NCI-H2227 treated with DMSO at 0.1 percent for 48 hours (cell line): ENCODE data around the gene TTC39C.

Experiments
- DNase-seq: peaks from one replicate; lab custom pipeline; 2025; lab: John Stamatoyannopoulos, UW

TTC39C gene

GRCh38 chr18:24089076-24089475, 74.5 kb downstream of the TTC39C start:
- peak; percentile 47 for DNase-seq

DNA sequence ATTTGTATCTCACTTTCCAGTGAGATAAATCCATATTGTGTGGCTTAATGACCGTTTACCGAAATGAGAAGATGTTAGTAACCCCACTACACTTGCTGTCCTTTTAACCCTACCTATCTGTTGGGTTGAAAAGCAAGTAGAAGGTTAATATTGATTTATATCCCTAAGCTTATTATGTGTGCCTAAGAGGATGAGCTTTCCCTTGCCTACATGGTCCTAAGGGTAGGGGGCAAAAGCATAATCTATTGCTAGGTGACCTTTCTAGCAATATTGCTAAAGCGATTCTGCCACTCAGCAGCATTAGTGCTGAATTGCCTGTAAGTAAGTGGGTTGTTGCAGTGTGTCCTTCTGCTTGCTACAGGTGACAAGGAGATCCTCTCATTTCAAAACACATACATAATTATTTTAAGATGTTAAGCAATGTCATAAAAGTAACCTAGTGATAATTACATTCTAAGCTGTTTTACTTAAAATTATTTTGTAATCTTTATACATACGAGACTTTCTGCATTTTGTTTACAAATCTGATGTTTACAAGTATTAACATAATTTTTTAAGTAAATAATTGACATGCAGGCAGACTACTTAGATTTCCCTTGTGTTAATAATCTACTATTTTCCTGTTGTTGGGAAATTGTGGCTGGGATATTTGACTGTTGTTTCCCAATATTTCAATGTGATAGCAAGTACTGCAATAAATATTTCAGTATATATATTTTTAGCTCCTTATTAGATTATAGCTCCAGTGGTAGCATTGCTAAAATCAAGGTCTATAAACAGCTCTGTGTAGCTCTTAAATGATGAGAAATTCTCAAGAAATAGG, 75.2 kb downstream of the TTC39C start:
- DNase-seq = peak; percentile 54

- DNase-seq = no peak
These were observed 76.3 kb downstream of the TTC39C start for GRCh38 chr18:24090876-24091275.

DNA sequence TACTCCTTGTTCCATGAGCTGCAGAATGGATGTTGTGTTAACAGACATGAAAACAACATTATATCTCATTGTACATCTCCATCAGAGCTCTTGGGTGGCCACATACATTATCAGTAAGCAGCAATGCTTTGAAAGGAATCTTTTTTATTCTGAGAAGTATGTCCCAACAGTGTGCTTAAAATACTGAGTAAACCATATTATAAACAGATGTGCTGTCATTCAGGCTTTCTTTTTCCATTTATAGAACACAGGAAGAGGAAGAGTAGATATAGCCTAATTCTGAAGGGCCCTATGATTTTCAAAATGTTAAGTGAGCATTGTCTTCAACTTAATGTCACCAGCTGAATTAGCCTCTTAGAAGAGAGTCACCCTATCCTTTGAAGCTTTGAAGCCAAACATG, 80.0 kb downstream of the TTC39C start:
- no peak for DNase-seq

GRCh38 chr18:24095976-24096375, 81.4 kb downstream of the TTC39C start:
- DNase-seq = no peak

DNA sequence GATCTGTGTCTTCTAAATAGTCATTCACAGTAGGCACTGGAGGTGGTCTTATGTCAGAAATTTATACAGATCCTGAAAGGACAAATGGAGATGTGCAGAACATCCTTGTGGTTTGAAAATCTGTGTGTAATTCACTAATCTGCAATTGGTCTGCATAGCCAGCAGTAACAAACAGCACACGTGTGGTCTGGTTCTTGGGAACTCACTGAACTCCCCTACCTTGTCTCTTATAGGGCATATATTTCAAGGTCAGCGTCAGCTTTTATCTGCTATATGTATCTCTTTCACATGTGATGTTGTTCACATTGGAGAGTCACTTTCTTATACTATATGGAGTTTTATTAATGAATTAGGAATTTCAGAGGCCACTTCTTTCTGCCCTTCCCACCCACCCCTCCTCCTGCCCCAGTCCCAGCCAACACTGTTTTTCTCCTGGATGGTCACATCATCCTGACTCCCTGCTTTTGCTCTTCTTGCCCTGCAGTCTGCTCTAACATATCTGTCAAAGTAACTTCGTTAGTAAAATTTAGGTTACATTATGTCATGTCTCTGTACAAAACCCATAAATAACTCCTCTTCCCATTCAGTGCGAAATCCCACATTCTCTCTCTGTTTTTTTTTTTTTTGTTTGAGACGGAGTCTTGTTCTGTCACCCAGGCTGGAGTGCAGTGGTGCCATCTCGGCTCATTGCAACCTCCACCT, 88.9 kb downstream of the TTC39C start:
- DNase-seq = peak; percentile 6

DNA sequence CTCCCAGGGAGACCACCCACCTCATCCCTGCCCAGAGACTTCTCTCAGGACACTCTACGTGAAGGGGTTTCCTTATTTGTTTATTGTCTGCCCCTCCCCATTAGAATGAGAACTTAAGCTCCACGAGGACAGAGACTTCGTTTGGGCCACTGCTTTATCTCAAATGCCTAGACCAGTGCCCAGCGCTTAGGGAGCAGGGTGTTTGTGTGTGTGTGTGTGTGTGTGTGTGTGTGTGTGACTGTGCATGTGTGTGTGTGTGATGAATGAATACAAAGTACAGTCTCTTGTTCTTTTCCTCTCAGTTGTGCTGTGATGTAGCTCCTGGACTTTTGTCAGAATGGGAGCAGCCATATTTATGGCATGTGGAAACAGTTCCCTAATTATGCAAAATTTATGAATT, 89.9 kb downstream of the TTC39C start:
- DNase-seq = no peak

DNA sequence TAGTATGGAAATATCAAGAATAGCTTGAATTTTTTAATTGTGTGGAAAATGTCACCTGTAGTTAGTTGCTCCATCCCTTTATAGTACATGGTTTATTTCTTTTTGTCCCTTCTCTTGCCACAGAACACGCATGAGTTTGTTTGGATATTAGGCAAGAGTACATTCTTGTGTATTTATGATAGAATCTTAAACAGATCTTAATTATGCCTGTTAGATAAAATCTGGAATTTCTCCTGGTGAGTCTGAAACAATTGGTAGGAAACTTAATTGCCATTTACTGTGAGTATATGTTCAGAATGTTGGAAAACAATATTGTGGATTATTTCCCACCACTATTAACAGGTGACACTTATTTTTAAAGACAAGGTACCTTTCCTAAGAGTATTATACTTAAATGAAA, 94.1 kb downstream of the TTC39C start:
- DNase-seq = no peak

GRCh38 chr18:24111936-24112335, 97.4 kb downstream of the TTC39C start:
- DNase-seq = no peak

DNA sequence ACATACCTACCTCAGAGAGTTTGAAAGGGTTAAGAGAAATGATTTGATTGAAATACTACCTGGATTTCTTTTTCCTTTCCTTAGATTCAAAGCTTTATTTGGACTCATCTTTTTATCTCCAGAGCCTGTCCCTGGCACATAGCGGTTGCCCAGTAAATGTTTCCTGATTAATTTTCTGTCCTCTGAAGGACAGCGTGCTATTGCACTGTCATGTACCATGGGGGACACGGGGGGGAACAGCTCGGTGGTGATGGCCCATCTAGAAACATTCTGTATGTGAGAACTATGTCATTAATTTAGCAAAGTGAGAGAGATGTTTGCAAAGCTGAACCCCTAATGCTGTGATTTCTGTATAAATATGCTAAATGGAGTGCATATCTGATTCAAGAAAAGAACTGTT, 97.9 kb downstream of the TTC39C start:
- no peak for DNase-seq

GRCh38 chr18:24112874-24113615, 98.5 kb downstream of the TTC39C start:
- no peak for DNase-seq

DNA sequence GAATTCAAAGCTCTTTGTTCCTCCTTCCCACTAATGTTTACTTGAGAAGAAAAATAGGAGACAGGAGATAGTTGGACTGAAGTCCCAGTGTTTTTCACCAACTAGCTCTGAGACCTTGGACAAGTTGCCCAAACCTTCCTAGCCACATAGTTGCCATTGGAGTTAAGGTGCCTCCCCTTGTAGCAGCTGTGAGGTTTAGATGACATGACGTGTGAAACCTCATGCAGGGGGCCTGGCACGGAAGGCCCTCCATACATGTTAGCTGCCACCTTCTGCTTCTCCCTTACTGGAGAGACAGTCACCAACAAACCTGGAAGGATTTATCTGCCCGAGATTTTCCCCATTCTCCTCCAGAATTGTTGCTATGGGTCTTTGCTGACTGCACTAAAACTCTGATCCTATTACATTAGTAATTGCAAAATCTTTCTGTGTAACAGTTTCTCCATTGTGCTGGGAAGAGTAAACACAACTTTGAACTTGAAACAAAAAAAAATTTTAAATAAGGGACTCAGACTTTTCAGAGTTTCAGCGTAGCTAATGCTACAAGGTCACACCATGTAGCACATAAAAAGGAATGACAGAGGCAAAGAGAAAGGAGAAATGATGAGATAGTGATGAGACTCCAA, 100.5 kb downstream of the TTC39C start:
- no peak for DNase-seq

GRCh38 chr18:24115628-24116027, 101.1 kb downstream of the TTC39C start:
- DNase-seq = no peak

- peak; percentile 83 for DNase-seq
These were observed 104.4 kb downstream of the TTC39C start for GRCh38 chr18:24118750-24119577.

DNA sequence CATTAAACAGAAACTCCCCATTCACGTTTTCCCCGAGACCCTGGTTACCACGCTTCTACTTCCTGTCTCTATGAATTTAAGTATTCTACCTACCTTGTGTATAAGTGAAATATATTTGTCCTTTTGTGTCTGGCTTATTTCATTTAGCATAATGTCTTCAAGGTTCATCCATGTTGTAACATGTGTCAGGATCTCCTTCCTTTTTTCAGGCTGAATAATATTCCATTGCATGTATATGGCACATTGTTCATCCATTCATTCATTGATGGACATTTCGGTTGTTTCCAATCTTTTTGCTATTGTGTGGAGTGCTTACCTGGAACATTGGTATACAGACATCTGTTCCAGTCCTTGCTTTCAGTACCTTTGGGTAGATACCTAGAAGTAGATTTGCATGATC, 106.1 kb downstream of the TTC39C start:
- no peak for DNase-seq

DNA sequence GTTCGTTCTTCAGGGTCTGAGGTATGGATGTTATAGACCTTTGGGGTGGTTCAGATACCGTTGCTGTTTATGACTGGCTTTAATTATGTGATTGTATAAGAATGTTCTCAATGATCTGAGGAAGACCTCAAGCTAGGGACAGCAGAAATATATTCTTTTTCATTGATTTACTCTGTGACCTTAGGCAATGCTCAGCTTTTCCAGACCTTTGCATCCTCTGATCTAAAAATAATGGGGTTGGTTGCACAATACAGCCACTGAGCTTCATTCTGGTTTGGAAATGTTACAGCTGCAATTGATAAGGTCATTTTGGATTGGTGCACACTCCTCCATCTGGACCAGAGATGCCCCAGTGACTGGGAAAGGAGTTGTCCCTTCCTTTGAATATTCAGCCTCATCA, 107.1 kb downstream of the TTC39C start:
- DNase-seq = no peak

- no peak for DNase-seq
These were observed 111.8 kb downstream of the TTC39C start for GRCh38 chr18:24126155-24126961.

DNA sequence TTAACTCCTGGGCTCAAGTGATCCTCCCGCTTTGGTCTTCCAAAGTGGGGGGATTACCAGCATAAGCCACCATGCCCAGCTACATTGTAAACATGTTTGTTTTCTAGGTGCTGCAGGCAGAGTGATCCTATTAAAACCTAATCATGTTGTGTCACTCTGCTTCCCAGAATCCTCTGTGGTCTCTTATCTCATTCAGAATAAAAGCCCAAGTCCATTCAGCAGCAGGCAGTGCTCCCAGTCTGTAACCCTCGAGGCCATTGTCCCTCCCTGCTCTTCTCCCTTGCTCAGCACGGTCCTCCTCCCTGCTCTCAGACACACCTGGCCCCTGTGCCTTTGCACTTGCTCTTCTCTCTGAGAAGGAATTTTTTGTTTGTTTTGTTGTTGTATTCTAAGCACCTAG, 113.2 kb downstream of the TTC39C start:
- no peak for DNase-seq

GRCh38 chr18:24128700-24129099, 114.1 kb downstream of the TTC39C start:
- DNase-seq = no peak

GRCh38 chr18:24130494-24130893, 115.9 kb downstream of the TTC39C start:
- no peak for DNase-seq

DNA sequence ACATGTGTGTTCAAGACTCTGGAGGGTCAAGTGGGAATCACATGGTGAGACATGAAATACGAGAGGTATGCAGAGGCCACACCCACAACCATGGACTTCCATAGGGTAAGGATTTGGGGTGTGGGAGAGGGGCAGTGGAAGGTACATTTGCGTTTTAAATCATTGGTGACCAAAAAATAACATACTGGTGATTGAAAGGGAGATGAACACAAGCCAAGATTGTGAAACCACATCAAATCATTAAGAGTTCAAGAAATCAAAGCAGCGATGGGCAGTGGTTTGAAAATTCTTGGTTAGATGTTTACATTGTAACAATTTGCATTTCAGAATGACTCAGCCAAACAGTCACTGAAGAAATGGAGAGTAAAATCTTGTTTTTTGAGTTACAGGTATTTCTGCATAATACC, 122.4 kb downstream of the TTC39C start:
- DNase-seq = no peak
